ENCODE data around the gene LMOD1.
"Not testable (repeated sequence)": the region's sequence is repeated elsewhere in the genome, so short reads cannot be mapped to it uniquely, and the experiment has no call there.

The LMOD1 gene

DNA sequence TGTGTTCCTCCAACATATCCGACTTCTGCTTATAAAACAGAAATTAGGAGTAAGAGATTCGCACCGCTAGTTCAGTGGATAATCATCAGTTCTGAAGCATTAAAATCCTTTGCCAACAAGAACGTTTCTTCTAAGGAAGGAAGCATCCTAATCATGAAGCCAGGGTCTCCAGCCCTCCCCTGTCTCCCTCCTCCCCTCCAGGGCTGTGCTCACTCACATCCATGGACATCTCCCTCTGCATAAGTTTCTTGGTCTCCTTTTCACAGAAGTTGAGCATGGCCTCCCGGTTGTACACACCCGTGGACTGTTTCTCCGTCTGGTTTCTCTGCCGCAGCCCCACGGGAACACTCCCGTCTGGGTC is 505 bp downstream of the LMOD1 start:
- no peak for DNase-seq

DNA sequence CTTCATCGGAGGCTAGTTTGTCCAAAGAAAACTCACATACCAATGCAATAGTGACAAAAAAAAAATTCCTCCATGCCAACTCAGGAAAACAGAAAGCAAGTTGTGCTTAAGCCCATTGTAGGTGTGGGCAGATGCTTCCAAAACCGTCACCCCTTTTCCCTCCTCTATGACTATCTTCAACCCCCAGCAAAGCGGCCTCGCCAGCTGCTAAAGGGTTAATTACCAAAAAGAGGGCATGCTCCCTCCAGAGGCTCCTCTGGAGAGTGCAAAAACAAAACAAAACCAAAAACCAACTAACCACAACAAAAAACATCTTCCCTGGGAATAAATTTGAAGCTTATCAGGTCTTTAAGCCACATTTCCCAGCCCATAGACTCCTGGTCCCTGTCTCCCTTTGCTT is 1.2 kb downstream of the LMOD1 start:
- DNase-seq, result no peak

DNA sequence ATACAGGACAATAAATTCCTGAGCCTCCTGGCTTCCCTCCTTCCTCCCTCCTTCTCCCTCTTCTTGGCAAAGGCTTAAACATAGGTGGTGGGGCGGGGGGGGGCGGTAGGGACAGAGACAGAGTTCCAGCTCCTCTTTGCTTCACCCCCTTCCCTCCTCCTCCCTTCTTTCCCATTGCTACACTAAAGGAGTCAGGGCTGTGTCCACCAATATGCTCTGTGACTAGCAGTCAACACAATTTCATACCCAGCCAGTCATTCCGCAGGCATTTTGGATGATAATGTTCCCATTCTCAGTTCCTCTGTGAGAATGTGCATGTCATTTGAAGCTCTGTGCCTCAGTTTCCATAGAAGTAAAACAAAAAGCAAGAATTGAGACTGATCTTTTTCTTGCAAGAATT is 1.7 kb downstream of the LMOD1 start:
- DNase-seq, result no peak

DNA sequence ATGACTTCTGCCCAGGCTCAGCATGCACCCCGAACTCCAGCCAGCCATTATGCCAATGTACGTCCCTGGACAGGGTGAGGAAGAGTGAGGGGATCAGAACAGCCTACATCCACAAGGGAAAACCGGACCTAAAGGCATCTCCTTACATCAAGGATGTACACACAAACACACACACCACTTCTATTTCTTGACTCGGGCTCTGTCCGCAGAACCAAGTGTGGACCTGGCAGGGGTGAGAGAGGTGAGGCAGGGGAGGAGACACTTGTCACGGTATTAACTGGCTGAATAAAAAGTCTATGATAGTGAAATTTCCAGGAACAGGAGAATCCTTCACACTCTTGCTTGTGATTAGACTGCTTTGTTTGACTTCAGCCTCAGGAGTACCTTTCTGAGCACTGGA is 2.3 kb downstream of the LMOD1 start:
- no peak for DNase-seq

DNA sequence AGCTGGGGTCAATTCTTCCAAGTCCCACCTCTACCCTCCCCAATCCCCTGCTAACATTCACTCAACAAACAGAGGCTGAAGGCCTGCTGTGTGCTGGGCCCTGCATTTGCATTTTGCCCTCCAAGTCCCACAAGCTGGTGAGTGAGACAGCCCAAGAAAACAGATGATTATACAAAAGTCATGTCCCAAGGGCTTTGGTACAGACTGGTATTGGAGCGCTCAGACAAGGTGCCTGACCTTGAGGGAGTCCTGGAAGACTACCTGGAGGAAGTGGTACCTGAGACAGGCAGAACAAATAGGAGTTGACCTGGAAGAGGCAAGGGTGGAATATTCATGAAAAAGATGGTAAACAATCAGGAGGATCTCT is 4.2 kb downstream of the LMOD1 start:
- DNase-seq, result no peak

DNA sequence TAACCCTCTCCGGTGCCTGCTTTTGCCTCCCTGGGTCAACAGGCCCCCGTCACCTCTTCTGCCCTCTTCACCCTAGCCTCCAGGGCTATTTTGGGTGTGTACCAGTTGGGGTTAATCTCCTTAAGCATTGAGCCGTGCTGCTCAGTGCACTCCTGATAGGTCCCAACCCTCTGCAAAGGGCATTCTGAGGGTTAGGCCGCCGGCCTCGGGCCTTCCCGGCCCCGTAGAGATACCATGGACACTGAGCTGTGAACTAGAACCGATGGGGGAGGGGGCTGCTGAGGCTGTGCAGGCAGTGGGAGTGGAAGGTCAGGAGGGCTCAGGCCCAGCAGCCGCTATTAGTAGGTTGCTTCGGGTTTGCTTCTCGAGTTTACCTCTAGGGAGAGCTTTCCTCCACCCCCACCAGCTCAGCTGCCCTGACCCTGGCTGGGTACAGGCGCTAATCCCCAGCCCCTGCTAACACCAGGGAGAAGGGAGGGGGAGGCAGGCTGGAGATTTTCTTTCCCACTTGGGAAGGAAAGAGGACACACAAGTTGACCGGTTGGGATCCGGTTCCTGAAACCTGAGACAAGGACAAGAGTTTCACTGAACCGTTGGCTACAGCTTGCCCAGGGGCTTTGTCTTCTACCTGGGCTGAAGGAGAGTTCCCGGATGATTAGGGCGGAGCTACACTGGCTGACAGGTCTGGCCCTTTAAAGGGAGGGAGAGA is 4.8 kb downstream of the LMOD1 start:
- DNase-seq, result no peak

DNA sequence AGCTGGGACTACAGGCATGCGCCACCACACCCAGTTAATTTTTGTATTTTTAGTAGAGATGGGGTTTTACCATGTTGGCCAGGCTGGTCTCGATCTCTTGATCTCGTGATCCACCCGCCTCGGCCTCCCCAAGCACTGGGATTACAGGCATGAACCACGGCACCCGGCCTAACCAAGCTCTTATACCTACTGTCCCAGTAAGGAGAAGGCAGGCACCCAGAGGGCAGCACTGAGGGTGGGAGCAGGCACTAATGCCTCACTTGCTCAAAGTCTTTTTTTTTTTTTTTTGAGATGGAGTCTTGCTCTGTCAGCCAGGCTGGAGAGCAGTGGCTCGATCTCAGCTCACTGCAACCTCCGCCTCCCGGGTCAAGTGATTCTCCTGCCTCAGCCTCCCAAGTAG is 6.0 kb downstream of the LMOD1 start:
- DNase-seq, result not testable (repeated sequence)

DNA sequence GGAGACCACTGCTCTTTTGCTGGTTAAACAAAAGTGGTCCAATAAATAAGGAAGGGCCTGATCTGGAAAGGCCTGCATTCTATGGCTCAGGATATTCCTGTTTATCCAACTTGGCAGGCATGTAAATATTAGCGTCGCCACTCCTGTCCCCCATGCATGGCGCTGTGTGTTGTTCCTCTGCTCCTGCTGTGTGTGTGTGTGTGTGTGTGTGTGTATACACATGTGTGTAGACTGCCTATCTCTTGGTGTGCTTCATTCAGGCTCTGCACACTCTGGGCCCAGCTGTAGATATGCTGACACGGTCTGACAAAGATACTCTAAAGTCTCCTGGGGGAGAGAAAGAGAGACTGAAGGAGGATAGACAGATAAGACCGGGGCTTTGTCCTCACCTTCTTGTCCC is 6.8 kb downstream of the LMOD1 start:
- DNase-seq, result no peak

DNA sequence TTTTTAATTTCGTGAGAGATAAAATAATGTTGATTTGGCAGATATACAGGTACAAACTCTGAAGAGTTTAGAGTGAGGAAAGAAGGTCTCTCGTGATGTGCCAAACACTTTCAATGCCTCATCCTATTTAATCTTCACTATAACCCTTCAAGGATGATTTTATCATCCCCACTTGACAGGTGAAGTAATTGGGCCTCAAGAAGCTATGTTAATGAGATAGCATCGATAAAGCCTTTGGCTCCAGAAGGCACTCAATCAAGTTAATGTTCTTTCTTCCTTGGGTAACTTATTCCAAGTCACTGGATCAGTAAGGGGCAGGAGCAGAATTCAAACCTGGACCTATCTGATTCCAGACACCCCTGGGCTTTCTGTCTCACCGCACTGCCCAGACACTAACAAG is 7.2 kb downstream of the LMOD1 start:
- no peak for DNase-seq

DNA sequence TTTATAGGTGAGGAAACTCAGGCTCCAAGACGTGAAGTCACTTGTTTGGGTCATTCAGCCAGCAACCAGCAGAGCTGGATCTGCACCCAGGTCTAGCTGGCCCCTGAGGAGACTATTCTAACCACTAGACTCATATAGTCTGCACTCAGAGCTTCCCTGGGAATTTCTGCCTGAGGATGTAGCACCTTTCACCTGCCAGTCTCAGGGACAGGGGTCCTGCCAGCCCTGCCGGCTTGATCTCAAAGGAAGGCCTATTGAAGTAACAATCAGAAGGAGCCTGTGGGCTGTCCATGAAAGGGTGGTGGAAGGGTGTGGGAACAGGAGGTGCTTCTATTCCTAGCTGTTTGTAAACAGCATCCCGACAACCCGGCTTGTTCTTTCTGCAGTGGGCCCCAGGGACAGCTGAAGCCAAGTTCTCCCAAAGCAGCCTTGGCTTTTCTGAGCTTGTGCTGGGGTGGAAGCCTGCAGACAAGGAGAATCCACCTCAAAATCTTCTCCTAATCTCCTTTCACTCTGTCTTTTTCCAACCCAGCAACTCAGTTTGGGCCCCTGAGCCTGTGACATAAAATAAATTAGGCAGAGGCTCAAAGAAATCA is 7.8 kb downstream of the LMOD1 start:
- DNase-seq, result no peak

DNA sequence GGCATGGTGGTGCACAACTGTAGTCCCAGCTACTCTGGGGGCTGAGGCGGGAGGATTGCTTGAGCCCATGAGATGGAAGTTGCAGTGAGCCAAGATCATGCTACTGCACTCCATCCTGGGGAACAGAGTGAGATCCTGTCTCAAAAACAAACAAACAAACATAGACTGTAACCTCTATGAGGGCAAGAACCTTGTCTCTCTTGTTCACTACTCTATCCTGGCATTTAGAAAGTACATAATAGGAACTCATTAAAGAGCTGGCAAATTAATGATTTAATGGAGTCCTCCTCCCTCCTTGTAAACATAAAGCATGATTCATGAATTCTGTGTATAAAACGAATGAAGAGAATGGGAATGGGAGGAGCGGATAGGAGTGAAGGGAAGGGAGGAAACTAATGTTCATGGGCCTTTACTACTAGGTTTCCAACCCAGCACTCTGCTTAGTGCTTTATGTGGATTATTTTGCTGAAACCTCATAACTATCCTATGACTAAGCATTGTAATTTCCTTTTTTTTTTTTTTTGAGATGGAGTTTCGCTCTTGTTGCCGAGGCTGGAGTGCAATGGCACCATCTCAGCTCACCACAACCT is 8.6 kb downstream of the LMOD1 start:
- no peak for DNase-seq

DNA sequence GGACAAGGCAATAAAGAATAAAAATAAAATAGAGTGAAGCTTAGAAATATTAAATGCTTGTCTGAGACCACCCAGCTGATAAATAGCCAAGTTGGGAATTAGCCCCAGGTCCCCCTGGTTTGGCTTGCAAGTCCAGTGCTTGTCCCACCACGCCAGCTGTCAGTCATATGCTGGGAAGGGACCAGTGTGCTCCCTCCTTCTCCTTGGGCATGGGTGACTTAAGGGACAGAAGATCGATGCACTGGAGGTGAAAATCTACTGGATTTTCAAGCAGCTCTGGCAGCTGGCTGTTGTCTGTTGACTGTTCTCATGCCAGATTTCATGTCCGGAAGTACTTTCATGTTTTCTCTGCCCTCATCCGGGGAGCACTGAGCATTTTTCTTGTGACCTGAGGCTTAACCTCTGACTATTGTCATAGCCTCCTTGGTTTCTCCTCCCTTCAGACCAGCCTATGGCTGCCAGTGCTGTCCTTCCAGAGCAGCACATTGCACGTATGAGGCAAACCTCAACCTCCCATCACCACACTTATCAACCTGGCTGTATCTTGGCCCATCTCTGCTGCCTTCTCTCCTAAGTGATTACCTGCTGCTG is 12.4 kb downstream of the LMOD1 start:
- DNase-seq, result no peak

DNA sequence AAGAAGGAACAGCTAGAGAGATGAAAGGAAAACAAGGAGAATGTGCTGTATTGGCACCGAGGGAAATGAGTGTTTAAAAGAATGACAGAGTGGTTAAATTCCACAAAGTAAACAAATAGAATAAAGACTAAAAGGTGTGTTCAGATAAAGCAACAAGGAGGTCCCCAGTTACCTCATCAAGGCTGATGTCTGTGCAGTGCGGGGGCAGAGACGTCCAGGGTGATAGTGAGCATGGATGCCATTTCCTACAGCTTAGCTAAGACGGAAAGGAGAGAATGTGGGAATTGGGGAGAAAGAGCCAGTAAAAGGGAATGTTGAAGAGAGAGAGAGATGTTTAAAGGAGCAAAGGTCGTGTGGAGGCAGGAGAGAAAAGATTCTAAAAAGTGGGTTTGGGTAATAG is 15.5 kb downstream of the LMOD1 start:
- no peak for DNase-seq

DNA sequence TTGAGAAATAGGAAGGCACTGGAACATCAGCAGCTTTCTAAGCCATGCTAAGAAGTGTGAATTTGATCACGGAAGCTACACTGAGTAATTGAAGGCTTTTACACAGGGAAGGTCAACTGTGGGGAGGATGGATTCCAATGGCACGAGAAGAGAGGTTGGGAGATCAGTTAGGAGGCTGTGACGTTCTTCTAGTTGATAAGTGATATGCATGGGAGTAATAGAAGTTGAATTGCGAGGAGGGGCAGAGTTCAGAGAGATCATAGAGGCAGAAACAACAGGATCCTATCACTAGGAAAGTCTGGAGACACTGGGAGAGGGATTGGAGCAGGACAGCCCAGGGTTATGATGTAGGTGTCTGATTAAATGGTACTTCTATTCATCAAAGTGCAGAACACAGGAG is 16.2 kb downstream of the LMOD1 start:
- no peak for DNase-seq

DNA sequence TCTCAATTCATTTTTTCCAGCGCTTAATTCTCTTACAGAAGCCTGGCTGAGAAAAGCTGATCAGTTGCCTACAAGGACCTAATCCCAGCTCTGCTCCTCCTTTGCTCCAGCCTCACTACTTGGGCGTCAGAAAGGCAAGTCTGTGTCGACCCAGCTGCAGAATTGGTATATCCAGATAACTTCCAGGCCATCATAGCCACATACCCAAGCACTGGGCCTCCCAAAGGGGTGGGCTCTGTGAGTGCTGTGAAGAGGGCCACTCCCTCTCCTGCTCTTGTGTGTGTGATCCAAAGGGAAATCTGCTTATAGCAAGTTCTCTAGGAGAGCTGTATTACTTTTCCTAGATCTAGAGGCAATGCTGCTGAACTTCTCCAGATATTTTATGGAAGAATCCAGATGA is 18.1 kb downstream of the LMOD1 start:
- DNase-seq, result no peak

DNA sequence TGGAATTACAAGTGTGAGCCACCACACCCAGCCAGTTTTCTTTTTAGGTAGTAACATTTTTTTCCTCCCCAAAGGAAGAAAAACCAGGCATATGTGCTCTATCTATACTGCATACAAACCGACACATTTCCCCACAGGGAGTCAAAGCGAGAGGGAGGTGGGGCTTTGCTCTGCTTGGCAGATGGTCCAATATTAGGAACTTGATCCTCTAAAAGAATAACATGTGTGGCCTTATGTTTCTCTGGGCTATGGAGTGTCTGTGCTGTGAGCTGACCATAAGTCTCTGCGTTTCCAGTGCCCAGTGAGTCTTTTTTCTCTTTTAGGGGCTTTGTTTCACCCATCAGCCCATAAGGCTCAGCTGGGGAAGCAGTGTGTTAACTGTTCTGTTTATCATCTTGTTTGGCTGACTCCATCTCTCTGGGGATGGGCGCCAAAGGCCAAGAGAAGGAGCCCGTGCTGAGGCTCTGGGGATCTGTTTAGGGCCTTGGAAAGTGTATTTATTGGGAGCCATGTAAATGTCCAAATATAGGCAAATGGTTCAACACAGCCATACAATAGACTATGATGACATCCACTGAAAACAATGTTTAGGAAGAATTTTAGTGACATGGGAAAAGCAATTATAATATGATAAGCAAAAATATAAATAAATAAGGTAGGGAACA is 20.2 kb downstream of the LMOD1 start:
- no peak for DNase-seq

DNA sequence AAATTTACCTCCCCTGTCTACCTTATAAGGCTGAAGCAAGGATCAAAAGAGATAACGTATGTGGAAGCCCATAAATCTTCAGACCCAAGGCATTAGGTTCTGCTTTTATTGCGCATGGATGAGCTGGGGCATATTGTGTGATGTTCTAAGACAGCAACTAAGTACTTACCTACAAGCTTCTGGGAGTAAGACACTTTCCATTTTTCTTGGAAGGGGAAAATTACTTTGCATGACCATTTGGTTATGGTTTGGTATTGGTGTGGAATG is 21.1 kb downstream of the LMOD1 start:
- no peak for DNase-seq

DNA sequence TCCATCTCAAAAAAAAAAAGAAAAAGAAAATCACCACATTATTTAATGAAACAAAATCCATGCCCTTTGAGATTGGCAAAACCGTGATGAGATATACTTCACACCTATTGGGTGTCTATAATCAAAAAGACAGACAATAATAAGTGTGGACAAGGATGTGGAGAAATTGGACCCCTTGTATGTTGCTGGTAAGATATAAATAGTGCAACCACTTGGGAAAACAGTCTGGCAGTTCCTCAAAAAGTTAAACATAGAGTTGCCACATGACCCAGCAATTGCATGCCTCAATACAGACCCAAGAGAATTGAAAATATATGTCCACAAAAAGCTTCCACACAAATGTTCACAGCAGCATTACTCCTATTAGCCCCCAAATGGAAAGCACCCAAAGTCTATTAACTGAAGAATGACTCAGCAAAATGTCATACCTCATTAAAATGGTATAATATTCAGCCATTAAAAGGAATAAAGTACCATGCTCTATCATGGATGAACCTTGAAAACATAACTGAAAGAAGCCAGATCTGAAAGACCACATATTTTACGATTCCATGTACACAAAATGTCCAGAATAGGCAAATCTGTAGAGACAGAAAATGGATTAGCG is 24.3 kb downstream of the LMOD1 start:
- no peak for DNase-seq

DNA sequence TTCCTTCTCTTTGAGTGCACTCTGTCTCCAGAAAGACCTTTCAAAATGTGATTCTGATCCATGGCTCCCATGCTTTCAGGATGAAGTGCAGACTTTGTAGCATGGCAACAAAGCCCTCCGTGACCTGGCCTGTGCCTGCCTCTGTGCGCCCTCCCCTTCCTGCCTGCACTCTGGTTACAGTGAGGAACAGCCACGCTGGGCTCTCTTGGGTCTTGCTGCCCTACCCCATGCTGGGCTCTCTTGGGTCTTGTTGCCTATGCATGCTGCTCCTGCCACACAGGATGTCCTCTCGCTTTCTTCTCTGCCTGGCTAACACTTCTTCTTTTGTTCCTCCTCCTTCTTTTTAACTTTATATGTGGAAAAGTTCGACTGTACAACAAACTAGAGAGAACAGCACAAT is 28.0 kb downstream of the LMOD1 start:
- DNase-seq, result no peak

DNA sequence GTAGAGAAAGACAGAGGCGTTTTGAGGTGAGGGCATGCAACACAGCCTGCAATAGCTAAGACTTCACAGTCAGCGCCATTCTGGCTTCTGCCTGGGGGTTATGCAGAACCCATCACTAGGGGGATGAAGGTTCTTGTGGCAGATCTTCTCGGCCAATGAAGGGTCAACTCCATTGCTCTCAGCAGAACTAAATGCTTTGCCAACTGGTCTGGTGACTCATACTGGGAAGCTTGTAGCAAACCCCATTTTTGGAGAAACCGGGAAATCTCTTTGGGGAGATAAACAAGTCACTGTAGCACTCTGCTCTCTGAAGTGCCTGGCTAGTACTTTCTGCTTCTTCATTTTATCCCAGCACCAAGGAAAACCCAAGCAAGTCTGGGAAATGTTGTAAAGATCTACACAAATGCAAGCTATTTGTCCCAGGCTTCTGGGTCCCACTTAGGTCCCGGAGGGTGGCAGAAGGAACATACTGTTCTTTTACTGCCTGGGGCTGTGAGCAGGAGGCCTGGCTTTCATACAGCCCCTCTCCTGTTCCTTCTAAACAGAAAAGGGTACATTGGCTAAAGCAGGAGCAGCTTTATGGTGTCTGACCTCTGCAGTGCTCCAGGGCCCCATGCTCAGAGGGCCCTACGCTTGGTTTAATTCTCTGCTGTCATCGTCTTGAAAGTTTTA is 28.9 kb downstream of the LMOD1 start:
- DNase-seq, result no peak

DNA sequence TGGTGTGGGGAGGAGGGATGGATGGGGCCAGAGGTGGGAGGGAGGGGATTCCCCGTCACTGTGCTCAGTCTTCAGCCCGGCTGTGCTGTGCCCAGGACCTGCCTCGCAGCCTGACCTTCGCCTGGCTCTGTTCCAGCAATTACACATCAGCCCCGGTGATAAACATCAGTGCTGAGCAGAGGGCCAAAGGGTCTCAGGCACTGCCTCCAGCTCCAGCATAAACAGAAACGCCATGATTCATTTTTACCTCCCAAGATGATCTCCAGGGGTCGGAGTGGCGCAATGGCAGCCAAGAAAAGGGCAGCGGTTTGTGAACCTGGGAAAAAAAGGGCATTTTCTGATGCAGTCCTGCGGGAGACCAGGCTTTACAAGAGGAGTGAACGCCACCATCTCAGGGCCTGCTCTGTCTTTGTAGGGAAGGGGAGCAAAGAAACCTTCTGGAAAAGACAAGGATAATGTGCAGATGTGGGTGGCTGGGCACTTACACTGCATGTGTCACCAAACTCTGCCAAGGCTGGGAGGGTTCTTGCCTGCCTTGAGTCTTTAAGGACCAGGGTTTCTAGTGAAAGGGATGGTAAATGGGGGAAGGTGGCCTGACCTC is 29.6 kb downstream of the LMOD1 start:
- no peak for DNase-seq

DNA sequence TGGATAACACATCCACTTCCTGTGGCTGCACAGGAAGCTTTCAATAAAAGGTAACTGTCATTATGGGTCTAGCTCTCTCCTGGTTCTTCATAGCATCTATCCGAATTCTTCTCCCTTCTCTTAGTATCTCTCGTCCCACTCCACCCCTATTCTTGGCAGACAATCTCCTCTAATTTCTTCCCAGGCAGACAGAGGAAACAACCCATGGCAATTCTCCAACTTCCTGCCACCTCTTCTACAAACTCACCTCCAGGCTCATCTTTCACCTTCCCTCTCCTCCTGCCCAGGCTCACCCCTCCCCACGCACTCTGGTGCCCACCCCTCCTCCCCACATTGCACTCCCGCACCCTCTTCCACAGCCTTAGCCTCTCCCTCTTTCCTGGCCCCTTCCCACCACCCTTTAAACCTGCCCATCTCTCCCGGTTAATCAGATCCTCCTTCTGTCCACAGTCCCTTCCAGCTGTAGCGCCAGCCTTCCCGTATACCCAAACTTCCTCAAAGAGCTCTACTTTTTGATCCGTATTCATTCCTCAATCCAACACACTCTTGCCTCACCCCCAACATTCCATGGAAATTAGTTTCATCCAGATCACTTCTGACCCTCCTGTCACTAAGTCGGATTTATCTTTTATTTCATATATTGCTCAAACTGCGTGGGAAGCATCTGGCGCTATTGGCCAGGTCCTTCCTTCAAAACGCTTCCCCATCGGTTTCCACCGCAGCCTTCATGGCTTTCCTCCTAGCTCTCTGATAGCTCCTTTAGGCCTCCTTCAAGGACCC is 31.7 kb downstream of the LMOD1 start:
- DNase-seq, result no peak
